Measurements from ENCODE around the gene SEMA3D.

The SEMA3D gene

DNA sequence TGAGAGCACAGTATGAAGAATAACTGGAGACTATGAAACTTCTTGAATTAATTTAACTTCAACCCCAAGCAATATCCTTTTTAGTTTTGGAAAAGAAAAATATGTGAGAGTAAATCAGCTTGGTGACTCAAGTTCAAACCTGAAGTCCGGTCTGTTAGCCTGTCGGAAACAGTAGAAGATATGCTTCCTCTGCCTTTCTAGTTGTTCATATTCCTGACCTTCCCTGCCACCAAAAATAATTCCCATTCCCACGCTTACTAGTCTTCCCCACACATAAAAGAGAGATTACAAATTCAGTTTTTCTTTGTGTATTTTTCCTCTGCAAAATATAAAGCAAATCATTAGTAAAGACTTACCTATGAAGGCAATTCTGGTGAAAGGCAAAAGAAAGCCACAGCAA is 3.6 kb downstream of the SEMA3D start:
- no peak for DNase-seq

- DNase-seq: no peak
Observed at GRCh38 chr7:85178531-85179298, 8.1 kb downstream of the SEMA3D start.

DNA sequence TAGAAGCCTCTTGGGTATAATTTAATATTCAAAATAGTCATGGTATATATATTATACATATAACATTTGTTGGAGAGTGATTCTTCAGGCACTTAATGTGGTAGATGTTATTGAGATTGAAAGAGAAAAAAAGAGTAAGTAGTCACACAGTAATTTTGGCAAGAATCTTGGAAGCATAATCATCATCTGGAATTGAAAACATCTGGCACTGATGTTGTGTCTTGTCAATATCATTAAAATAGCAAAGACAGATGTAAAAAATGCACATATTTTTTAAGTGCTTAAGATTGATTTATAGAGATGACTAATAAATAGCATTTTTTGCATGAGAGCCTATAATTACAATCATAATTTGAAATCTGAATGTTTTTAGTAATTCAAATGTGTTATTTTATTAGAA is 9.5 kb downstream of the SEMA3D start:
- DNase-seq: no peak

DNA sequence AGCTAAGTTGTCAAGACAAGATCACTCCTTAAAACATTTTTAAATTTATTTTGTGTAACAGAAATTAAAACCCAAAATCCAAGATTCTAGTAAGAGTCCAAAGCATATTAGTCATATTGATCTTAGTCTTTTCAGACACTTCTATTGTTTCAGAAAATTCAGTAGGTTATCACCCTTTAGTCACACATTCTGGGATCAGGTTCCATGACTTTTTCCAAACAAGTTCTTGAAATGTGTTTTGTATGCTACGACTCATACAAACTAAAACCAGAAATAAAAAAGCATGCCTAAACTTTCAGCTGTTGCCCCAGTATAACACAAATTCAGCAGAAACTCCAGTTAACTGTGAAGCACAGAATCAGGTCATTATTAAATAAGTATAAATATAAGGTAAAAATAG is 10.7 kb downstream of the SEMA3D start:
- DNase-seq: no peak

- no peak for DNase-seq
Observed at GRCh38 chr7:85175217-85175616, 11.6 kb downstream of the SEMA3D start.

- no peak for DNase-seq
Observed at GRCh38 chr7:85172530-85172941, 14.3 kb downstream of the SEMA3D start.

DNA sequence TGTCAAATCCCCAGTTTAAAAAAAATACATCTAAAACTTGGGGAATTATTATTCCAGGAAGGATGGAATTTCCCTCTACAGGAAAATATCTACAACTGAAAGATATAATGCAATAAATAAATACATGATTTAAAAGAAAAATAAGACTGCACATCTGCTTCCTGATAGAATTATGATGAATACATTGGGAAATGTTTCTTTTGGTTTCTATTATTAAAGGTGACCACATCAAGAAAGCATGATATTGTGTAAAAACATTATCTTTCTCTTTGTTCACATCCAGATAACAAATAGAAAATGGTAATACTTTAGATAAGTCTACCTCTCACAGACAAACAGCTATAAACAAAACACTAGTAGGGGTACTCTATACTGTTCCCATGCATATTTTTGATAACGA is 19.2 kb downstream of the SEMA3D start:
- DNase-seq: no peak

- no peak for DNase-seq
Observed at GRCh38 chr7:85165263-85165662, 21.6 kb downstream of the SEMA3D start.

DNA sequence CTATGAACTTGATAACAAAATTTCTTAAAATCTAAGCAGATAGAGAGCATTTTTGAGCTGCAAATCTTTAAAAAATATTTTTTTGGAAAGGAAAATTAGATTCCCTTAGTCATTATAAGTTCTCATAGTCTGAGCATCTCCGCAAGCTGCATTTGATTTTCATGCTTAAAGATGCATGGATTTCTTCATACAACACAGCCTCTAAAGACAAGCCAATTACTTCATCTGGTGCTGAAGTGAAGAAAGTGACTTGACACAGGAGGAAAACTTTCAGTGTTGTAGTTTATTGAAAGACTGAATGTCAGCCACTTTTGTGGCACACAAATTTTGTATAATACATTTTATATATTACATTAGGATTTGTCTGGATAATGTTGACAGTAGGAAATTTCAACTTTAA is 22.5 kb downstream of the SEMA3D start:
- DNase-seq: no peak

GRCh38 chr7:85162721-85163120 is 24.1 kb downstream of the SEMA3D start:
- no peak for DNase-seq

DNA sequence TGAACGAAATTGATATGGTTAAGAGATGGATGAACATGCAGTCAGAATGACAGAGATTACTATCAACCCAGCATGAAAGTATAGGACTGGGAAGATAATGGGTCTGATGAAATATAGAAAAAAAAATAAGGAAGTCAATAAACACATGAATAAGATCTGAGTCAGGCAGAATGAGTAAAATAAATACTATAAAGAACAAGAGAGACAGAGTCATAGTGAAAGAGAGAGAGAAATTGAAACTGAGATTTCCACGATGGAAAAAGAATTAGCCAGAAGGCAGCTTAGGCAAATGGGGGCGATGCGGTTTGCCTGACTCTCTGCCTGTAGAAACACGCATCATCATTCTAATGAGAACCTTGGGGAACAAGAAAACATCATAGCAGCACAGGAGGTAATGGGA is 26.6 kb downstream of the SEMA3D start:
- DNase-seq: peak; percentile 41

GRCh38 chr7:85159003-85159402 is 27.9 kb downstream of the SEMA3D start:
- no peak for DNase-seq

DNA sequence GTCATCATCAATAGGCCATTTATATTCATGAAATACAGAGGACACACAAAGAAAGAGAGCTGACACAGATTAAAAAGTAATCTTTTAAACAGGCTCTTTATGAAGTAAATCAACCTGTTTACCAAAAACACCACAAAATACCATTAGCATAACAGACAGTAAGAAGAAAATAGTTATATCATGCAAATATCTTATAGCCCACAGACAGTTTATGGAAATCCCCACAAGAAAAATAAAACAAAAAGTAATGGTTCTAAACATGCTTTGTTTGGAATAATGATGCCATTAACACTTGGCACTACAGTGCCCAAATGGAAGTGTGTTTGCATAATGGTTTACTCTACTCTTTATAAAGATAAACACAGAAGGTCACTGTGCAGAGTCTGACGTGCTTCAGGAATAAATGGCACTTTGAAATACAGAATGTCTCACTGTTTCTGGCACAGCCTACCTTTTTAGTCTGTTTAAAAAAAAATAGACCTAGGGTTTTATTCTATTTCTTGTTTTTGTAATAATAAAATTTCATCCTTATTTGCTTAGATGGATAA is 30.1 kb downstream of the SEMA3D start:
- no peak for DNase-seq

DNA sequence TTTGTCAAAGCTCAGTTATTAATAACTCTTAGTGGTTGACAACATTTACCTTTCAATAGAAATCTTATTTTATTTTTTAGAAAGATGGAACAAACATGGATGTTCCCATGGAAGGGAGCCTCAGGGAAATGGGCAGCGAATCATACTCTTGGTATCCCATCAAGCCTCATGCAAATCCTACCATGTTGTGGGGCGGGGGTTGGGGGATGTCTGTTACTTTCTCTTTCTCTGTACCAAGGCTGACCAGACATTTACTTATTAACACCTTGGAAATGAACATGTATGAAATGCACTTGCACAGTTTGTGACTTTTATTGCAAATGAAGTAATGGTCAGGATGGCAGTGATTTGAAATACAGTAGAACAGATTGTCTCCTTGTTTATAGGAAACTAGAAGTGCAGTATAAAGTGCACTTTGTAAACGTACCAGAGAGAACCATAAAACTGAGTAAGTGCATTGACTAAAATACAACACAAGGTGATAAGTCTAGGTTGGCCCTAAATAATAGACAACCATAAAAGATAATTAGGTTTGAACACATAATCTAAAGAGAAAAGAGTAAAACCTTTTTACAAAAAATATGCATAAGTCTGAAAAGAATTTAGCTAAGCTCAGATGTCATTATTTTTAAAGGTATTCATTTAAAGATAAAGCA is 32.4 kb downstream of the SEMA3D start:
- no peak for DNase-seq

- DNase-seq: no peak
Observed at GRCh38 chr7:85153715-85154114, 33.1 kb downstream of the SEMA3D start.

- no peak for DNase-seq
Observed at GRCh38 chr7:85150624-85151023, 36.2 kb downstream of the SEMA3D start.

GRCh38 chr7:85144771-85145170 is 42.1 kb downstream of the SEMA3D start:
- DNase-seq: no peak

DNA sequence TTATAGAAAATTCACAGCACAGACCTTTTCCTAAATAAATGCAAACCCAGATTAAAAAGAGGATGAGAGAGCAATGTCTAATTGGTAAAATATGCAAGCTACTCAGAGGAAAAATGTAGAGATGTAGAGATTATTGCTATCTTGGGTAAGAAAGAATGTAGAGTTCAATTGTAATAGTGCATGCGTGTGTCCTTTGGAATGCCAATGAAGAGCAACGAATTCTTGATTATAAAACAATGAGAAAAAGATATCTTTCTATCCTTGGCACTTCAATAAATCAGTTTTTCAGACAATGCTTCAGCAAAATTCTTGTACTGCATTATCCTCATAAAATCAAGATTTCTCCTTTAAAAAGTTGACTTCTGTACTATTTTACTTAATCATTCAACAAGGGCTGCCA is 50.9 kb downstream of the SEMA3D start:
- DNase-seq: no peak

- DNase-seq: no peak
Observed at GRCh38 chr7:85133560-85133959, 53.3 kb downstream of the SEMA3D start.

- no peak for DNase-seq
Observed at GRCh38 chr7:85133006-85133405, 53.9 kb downstream of the SEMA3D start.

- no peak for DNase-seq
Observed at GRCh38 chr7:85130702-85131101, 56.2 kb downstream of the SEMA3D start.

DNA sequence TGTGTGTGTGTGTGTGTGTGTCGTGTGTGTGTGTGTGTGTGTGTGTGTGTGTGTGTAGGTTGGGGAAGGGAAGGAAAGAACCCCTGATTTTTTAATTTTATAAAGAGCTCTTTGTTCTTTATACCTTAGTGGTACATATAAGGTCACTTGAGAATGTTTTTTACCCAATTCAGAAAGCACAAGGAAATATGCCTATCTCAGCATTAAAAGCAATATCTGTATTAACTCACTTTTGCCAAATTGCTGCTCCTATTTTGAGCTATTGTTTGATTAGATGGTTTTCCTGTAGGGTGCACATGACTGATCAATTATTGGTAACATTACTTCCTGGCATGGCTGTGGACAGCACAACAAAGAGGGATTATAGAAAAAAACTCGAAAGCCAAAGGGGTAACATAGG is 60.5 kb downstream of the SEMA3D start:
- no peak for DNase-seq

DNA sequence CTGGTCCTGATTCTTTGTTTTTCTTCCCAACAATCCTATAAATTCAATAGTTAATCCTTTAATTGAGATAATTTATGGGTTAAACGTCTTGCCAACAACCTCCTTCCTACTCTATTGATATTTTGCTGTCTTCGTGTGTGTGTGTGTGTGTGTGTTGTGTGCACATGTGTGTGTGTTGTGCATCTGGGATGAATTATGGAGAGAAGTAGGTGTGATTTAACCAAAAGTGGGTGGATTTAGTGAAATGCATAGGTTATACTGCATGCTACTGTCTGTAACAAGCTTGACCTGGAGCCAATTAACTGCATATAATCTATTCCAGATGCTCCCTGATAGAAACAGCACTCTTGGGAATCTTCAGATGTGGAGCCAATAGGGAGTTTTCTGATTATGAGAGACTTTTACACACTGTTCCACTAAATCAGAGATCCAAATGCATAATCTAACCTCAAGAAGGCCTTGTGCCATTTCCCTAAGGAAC is 61.2 kb downstream of the SEMA3D start:
- DNase-seq: no peak

- no peak for DNase-seq
Observed at GRCh38 chr7:85125176-85125575, 61.7 kb downstream of the SEMA3D start.
